ENCODE results near the gene DIO2. TPM values are rescaled to one million over a fixed set of nuclear protein-coding genes. Genes with fewer than 3 reads are reported as not detected.

DIO2 gene
- total and polyA plus RNA-seq, 2 of the 8 experiments (the other 6 are each of a cell fraction or from before 2014, with no cell fraction given): 0.03 to 0.65 TPM

GRCh38 chr14:80188571-80188970 lies 22.7 kb downstream of the DIO2 start:
- Histone ChIP-seq H3K36me3 (ENCODE audit: control insufficient read depth in 2 of 4, insufficient read depth in 4 of 4, low read length in 3 of 4) (no peaks in the 10 kb centered on the region), H3K27ac (ENCODE audit: low read depth, low read length) (no peak overlapping the region), H3K9me3 (ENCODE audit: insufficient read depth in 2 of 2, low read depth in 1 of 2, low read length in 1 of 2) (no peaks in the 10 kb centered on the region), H3K4me2 (ENCODE audit: insufficient read depth in 1 of 2, low read depth in 2 of 2, low read length in 2 of 2) (no peak overlapping the region), H3K4me1 (replicated peaks in 1 of 4; ENCODE audit: control insufficient read depth in 3 of 4, insufficient read depth in 4 of 4, low read length in 3 of 4) (no peaks in the 10 kb centered on the region), H3K9ac (replicated peaks in 1 of 4; ENCODE audit: extremely low read depth in 1 of 4, low read depth in 3 of 4, low read length in 3 of 4) (no peak overlapping the region), H4K20me1 (replicated peaks in 1 of 2; ENCODE audit: control insufficient read depth in 1 of 2, insufficient read depth in 2 of 2, low read length in 2 of 2) (no peaks in the 10 kb centered on the region), H3K27me3 (replicated peaks in 1 of 4; ENCODE audit: control insufficient read depth in 3 of 4, extremely low read depth in 1 of 4, insufficient read depth in 3 of 4, low read length in 3 of 4) (no peaks in the 10 kb centered on the region), H2BK20ac (ENCODE audit: low read length) (no peak overlapping the region), H2AK5ac (ENCODE audit: low read depth, low read length) (no peak overlapping the region), H3K4ac (replicated peaks; ENCODE audit: insufficient read length, low read depth, low read length) (no peak overlapping the region), H2BK120ac (replicated peaks; ENCODE audit: low read depth, low read length) (no peak overlapping the region), H3K23me2 (ENCODE audit: low read depth, low read length) (no peaks in the 10 kb centered on the region), H4K8ac (ENCODE audit: extremely low read depth, insufficient read depth, low read length) (no peak overlapping the region), H4K5ac (ENCODE audit: insufficient read length, low read depth, low read length) (no peak overlapping the region), H2BK15ac (ENCODE audit: low read length) (no peak overlapping the region), H4K91ac (replicated peaks; ENCODE audit: insufficient read length, low read length) (no peak overlapping the region), H2BK5ac (ENCODE audit: low read depth, low read length) (no peak overlapping the region), H3K79me1 (ENCODE audit: low read depth, low read length) (no peaks in the 10 kb centered on the region), H3K4me3 (ENCODE audit: extremely low read depth in 1 of 4, insufficient read depth in 2 of 4, low read depth in 3 of 4, low read length in 4 of 4) (no peak overlapping the region), H3K14ac (ENCODE audit: insufficient read length) (no peak overlapping the region), H3K23ac (ENCODE audit: insufficient read length) (no peak overlapping the region), H3K18ac (ENCODE audit: extremely low read depth, low read length) (no peak overlapping the region), H3K56ac (replicated peaks; ENCODE audit: insufficient read length, low read depth, low read length) (no peak overlapping the region), H2AFZ (ENCODE audit: low read length) (no peak overlapping the region), H2BK12ac (ENCODE audit: low read depth, low read length) (no peak overlapping the region), H3K79me2 (ENCODE audit: control insufficient read depth in 1 of 2, insufficient read depth in 2 of 2, low read length in 2 of 2) (no peaks in the 10 kb centered on the region)
- CTCF ChIA-PET (ENCODE audit: partially characterized antibody): interaction anchor here (0.6 to 3.2 kb wide), 2 partner anchors 14 to 526 kb away, joined by 3 to 12 read pairs; no protein-coding TSS in a partner anchor
- no peak for FAIRE-seq
- POLR2A ChIA-PET (ENCODE audit: partially characterized antibody): no interaction called here
- no peak for DNase-seq (ENCODE audit: low read depth in 1 of 2, low spot score in 2 of 2)
- WGBS, 2 experiments (ENCODE audit: extremely low coverage in 1 of 2, insufficient coverage in 1 of 2, insufficient read length in 1 of 2, insufficient replicate concordance in 2 of 2, low coverage in 1 of 2, low lambda C conversion rate in 2 of 2, missing lambda C conversion rate in 1 of 2): 93% methylated on average over 6 of the region's 6 CpGs; no CpG with 5 or more reads in 1 of the 2 experiments
- TF ChIP-seq, protein P1, sequence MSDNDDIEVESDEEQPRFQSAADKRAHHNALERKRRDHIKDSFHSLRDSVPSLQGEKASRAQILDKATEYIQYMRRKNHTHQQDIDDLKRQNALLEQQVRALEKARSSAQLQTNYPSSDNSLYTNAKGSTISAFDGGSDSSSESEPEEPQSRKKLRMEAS (IDR thresholded peaks at IDR 0.05): no peak
- TF ChIP-seq, protein P2, sequence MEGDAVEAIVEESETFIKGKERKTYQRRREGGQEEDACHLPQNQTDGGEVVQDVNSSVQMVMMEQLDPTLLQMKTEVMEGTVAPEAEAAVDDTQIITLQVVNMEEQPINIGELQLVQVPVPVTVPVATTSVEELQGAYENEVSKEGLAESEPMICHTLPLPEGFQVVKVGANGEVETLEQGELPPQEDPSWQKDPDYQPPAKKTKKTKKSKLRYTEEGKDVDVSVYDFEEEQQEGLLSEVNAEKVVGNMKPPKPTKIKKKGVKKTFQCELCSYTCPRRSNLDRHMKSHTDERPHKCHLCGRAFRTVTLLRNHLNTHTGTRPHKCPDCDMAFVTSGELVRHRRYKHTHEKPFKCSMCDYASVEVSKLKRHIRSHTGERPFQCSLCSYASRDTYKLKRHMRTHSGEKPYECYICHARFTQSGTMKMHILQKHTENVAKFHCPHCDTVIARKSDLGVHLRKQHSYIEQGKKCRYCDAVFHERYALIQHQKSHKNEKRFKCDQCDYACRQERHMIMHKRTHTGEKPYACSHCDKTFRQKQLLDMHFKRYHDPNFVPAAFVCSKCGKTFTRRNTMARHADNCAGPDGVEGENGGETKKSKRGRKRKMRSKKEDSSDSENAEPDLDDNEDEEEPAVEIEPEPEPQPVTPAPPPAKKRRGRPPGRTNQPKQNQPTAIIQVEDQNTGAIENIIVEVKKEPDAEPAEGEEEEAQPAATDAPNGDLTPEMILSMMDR (IDR thresholded peaks at IDR 0.05; ENCODE audit: control extremely low read depth in 1 of 3, insufficient read depth in 1 of 3, low read depth in 1 of 3, low read length in 3 of 3): no peak
- TF ChIP-seq SRF (IDR thresholded peaks at IDR 0.05; ENCODE audit: low read depth, low read length) (no peak), TAF1 (IDR thresholded peaks at IDR 0.05; ENCODE audit: low read depth, low read length) (no peak), SIN3A (conservative IDR thresholded peaks at IDR 0.05 in 1 of 2, IDR thresholded peaks at IDR 0.05 in 1 of 2; ENCODE audit: low read depth in 1 of 2, low read length in 2 of 2) (no peak), SAP30 (IDR thresholded peaks at IDR 0.05; ENCODE audit: insufficient read depth, insufficient replicate concordance, low read length) (no peak), HDAC2 (IDR thresholded peaks at IDR 0.05; ENCODE audit: borderline replicate concordance in 1 of 2, low read depth in 2 of 2, low read length in 2 of 2) (no peak), BACH1 (IDR thresholded peaks at IDR 0.05; ENCODE audit: low read length) (no peak)
